HEK293 (cell line): Measurements from ENCODE around the gene MED8.

ENCODE experiments used
- CTCF ChIA-PET: fragments of 350-600 bp; formaldehyde crosslinking; extraction: SDS; loops from one replicate; lab custom pipeline; 2021; ENCODE audit warnings: antibody characterized with exemption; lab: Yijun Ruan, JAX
- POLR2A ChIA-PET: fragments of 300-600 bp; formaldehyde crosslinking; extraction: SDS; loops from one replicate; lab custom pipeline; 2020; ENCODE audit warnings: antibody characterized with exemption, inconsistent platforms; lab: Yijun Ruan, JAX
- H3K27ac ChIP-seq: fragments of 200-500 bp; sonication (Bioruptor generic); 2 replicates; pipeline ENCODE4 v1.5.1; 2014; ENCODE audit warnings: low read depth, low read length, control low read depth, inconsistent platforms; ENCODE audit errors: extremely low read depth
- H3K36me3 ChIP-seq, 2 experiments: fragments of 200-500 bp in 1 of 2; sonication (Bioruptor generic) in 1 of 2; 1 replicate in 1 of 2; 2 replicates in 1 of 2; pipeline ENCODE4 v1.5.1; 2014 to 2017; ENCODE audit warnings: inconsistent platforms in 2 of 2, low read length in 2 of 2; ENCODE audit not compliant: control insufficient read depth in 2 of 2, insufficient read depth in 1 of 2
- H3K4me1 ChIP-seq: fragments of 200-500 bp; sonication (Bioruptor generic); 2 replicates; pipeline ENCODE4 v1.5.1; 2014; ENCODE audit warnings: mild to moderate bottlenecking, low read length, inconsistent platforms; ENCODE audit not compliant: control insufficient read depth, insufficient read depth
- H3K4me3 ChIP-seq: 2 replicates; pipeline ENCODE4 v1.5.1; 2011; ENCODE audit warnings: low read depth, mild to moderate bottlenecking, control low read depth, low read length, moderate library complexity
- H3K9me3 ChIP-seq: fragments of 200-500 bp; sonication (Bioruptor generic); 2 replicates; pipeline ENCODE4 v1.5.1; 2014; ENCODE audit warnings: low read depth, low read length, inconsistent platforms; ENCODE audit not compliant: control insufficient read depth, insufficient read depth
- BCL11B ChIP-seq: fragments of 450-650 bp; formaldehyde crosslinking; IDR thresholded peaks from 2 replicates; pipeline ENCODE4 v1.5.1; 2016; ENCODE audit warnings: low read depth, missing biosample characterization, missing genetic modification characterization
- CTCF ChIP-seq: fragments of 450-650 bp; formaldehyde crosslinking; IDR thresholded peaks from 2 replicates; pipeline ENCODE4 v1.5.1; 2016; ENCODE audit warnings: missing biosample characterization, missing genetic modification characterization
- EGR2 ChIP-seq: fragments of 450-650 bp; formaldehyde crosslinking; IDR thresholded peaks from 2 replicates; pipeline ENCODE4 v1.5.1; 2016; ENCODE audit warnings: low read depth, missing biosample characterization, missing genetic modification characterization
- GFI1B ChIP-seq: fragments of 450-650 bp; formaldehyde crosslinking; IDR thresholded peaks from 2 replicates; pipeline ENCODE4 v1.5.1; 2016; ENCODE audit warnings: missing biosample characterization, missing genetic modification characterization
- IKZF3 ChIP-seq: fragments of 450-650 bp; IDR thresholded peaks from 2 replicates; pipeline ENCODE4 v1.5.0; 2018; ENCODE audit warnings: missing biosample characterization, mild to moderate bottlenecking, missing genetic modification characterization, moderate library complexity
- KLF10 ChIP-seq: fragments of 450-650 bp; IDR thresholded peaks from 2 replicates; pipeline ENCODE4 v1.5.1; 2018; ENCODE audit warnings: missing biosample characterization, mild to moderate bottlenecking, missing genetic modification characterization
- KLF17 ChIP-seq: fragments of 450-650 bp; formaldehyde crosslinking; IDR thresholded peaks from 2 replicates; pipeline ENCODE4 v1.5.1; 2016; ENCODE audit warnings: missing biosample characterization, missing genetic modification characterization
- MEIS1 ChIP-seq: sonication (generic); formaldehyde crosslinking; IDR thresholded peaks from 2 replicates; pipeline ENCODE4 v1.8.1; 2022; ENCODE audit warnings: missing genetic modification reagents, mild to moderate bottlenecking, borderline replicate concordance
- MZF1 ChIP-seq: fragments of 450-650 bp; formaldehyde crosslinking; IDR thresholded peaks from 2 replicates; pipeline ENCODE4 v1.5.1; 2017; ENCODE audit warnings: missing biosample characterization, missing genetic modification characterization, borderline replicate concordance
- ZBTB17 ChIP-seq: fragments of 450-650 bp; formaldehyde crosslinking; IDR thresholded peaks from 2 replicates; pipeline ENCODE4 v1.5.1; 2016; ENCODE audit warnings: missing biosample characterization, missing genetic modification characterization
- ZBTB49 ChIP-seq: fragments of 450-650 bp; formaldehyde crosslinking; IDR thresholded peaks from 2 replicates; pipeline ENCODE4 v1.5.1; 2016; ENCODE audit warnings: missing biosample characterization, missing genetic modification characterization, low read depth
- ZFP37 ChIP-seq: fragments of 450-650 bp; formaldehyde crosslinking; IDR thresholded peaks from 2 replicates; pipeline ENCODE4 v1.5.1; 2016; ENCODE audit warnings: missing biosample characterization, missing genetic modification characterization
- ZNF132 ChIP-seq: fragments of 450-650 bp; formaldehyde crosslinking; IDR thresholded peaks from 2 replicates; pipeline ENCODE4 v1.5.1; 2017; ENCODE audit warnings: missing biosample characterization, missing genetic modification characterization, borderline replicate concordance
- ZNF169 ChIP-seq: fragments of 450-650 bp; formaldehyde crosslinking; IDR thresholded peaks from 2 replicates; pipeline ENCODE4 v1.5.1; 2016; ENCODE audit warnings: missing biosample characterization, missing genetic modification characterization
- ZNF266 ChIP-seq: fragments of 450-650 bp; formaldehyde crosslinking; IDR thresholded peaks from 2 replicates; pipeline ENCODE4 v1.5.1; 2016; ENCODE audit warnings: missing biosample characterization, missing genetic modification characterization, low read depth
- ZNF362 ChIP-seq: fragments of 450-650 bp; formaldehyde crosslinking; IDR thresholded peaks from 2 replicates; pipeline ENCODE4 v1.5.1; 2016; ENCODE audit warnings: missing biosample characterization, missing genetic modification characterization
- ZNF423 ChIP-seq: fragments of 450-650 bp; formaldehyde crosslinking; IDR thresholded peaks from 2 replicates; pipeline ENCODE4 v1.5.1; 2016; ENCODE audit warnings: missing biosample characterization, missing genetic modification characterization
- ZNF449 ChIP-seq: fragments of 450-650 bp; formaldehyde crosslinking; IDR thresholded peaks from 2 replicates; pipeline ENCODE4 v1.5.1; 2017; ENCODE audit warnings: missing biosample characterization, mild to moderate bottlenecking, missing genetic modification characterization, moderate library complexity
- ZNF514 ChIP-seq: fragments of 450-650 bp; formaldehyde crosslinking; IDR thresholded peaks from 2 replicates; pipeline ENCODE4 v1.5.1; 2016; ENCODE audit warnings: missing biosample characterization, missing genetic modification characterization
- ZNF548 ChIP-seq: fragments of 450-650 bp; formaldehyde crosslinking; IDR thresholded peaks from 2 replicates; pipeline ENCODE4 v1.5.1; 2016; ENCODE audit warnings: missing biosample characterization, missing genetic modification characterization
- ZNF549 ChIP-seq: fragments of 450-650 bp; IDR thresholded peaks from 2 replicates; pipeline ENCODE4 v1.5.1; 2018; ENCODE audit warnings: missing biosample characterization, missing genetic modification characterization, mild to moderate bottlenecking, inconsistent platforms, moderate library complexity
- ZNF555 ChIP-seq: fragments of 450-650 bp; formaldehyde crosslinking; conservative IDR thresholded peaks from 2 replicates; pipeline ENCODE4 v1.5.1; 2017; ENCODE audit warnings: missing biosample characterization, mild to moderate bottlenecking, missing genetic modification characterization, inconsistent platforms
- ZXDB ChIP-seq: fragments of 450-650 bp; formaldehyde crosslinking; IDR thresholded peaks from 2 replicates; pipeline ENCODE4 v1.5.1; 2016; ENCODE audit warnings: missing biosample characterization, missing genetic modification characterization

MED8 gene

GRCh38 chr1:43381612-43382011 is 8.0 kb downstream of the MED8 start:
- ChIA-PET POLR2A (interaction anchor here (1.4 kb wide), 1 partner anchor 13 kb away, joined by 5 read pairs; the partner anchor contains the start of gene ELOVL1), CTCF (no interaction called here)
- H3K4me1 ChIP-seq: no peaks in the 10 kb centered on the region
- TF ChIP-seq KLF10 (tag by site-specific recombination) (no peak), ZBTB49 (tag by site-specific recombination) (no peak), MZF1 (no peak), BCL11B (no peak), ZNF132 (tag by site-specific recombination) (no peak), ZNF549 (no peak), MEIS1 (no peak)
- H3K4me3 ChIP-seq: no peak overlapping the region
- H3K9me3 ChIP-seq: no peaks in the 10 kb centered on the region
- H3K36me3 ChIP-seq: peaks cover 11 to 58% of the 10 kb centered on the region in 2 experiments; a peak in 2 of 3 replicates
- no peak overlapping the region for H3K27ac ChIP-seq

- ChIA-PET CTCF (interaction anchor here (0.6 to 1.2 kb wide), 2 partner anchors 142 to 281 kb away, joined by 3 read pairs; no protein-coding TSS in a partner anchor), POLR2A (interaction anchor here (3.1 kb wide), 1 partner anchor 11 kb away, joined by 9 read pairs; the partner anchor contains the start of gene ELOVL1)
- Histone ChIP-seq H3K27ac (no peak overlapping the region), H3K4me3 (no peak overlapping the region), H3K36me3 (peaks cover 4 to 37% of the 10 kb centered on the region in 2 experiments; a peak in 1 of 3 replicates), H3K4me1 (no peaks in the 10 kb centered on the region), H3K9me3 (no peaks in the 10 kb centered on the region)
- TF ChIP-seq ZXDB (tag by site-specific recombination): no peak
- no peak for TF ChIP-seq ZNF169 (tag by site-specific recombination)
- no peak for TF ChIP-seq ZNF362 (tag by site-specific recombination)
- no peak for TF ChIP-seq CTCF (tag by site-specific recombination)
- no peak for TF ChIP-seq KLF17 (tag by site-specific recombination)
- no peak for TF ChIP-seq ZNF266 (tag by site-specific recombination)
Measured at GRCh38 chr1:43379476-43379875, 10.1 kb downstream of the MED8 start.

GRCh38 chr1:43377831-43378230 is 11.8 kb downstream of the MED8 start:
- H3K27ac ChIP-seq: no peak overlapping the region
- POLR2A ChIA-PET: interaction anchor here (1.7 to 3.1 kb wide), 3 partner anchors 10 to 19 kb away, joined by 7 to 9 read pairs (median 7); partner anchors contain the start of genes CDC20, ELOVL1, MED8 and SZT2
- TF ChIP-seq ZNF449 (tag by site-specific recombination) (no peak), GFI1B (tag by site-specific recombination) (no peak), ZNF555 (tag by site-specific recombination) (no peak), ZFP37 (no peak), ZBTB17 (tag by site-specific recombination) (no peak), EGR2 (tag by site-specific recombination) (no peak), ZNF514 (no peak), ZNF423 (tag by site-specific recombination) (no peak), ZNF549 (no peak), IKZF3 (tag by site-specific recombination) (no peak), ZNF548 (no peak)
- TF ChIP-seq, all 188 proteins: peak for 0
- no peaks in the 10 kb centered on the region for H3K9me3 ChIP-seq
- no peak overlapping the region for H3K4me3 ChIP-seq
- peaks cover 3 to 20% of the 10 kb centered on the region in 2 experiments; a peak in 1 of 3 replicates for H3K36me3 ChIP-seq
- no peaks in the 10 kb centered on the region for H3K4me1 ChIP-seq
- CTCF ChIA-PET: no interaction called here
